Femur (tissue), 1 donor: Measurements from ENCODE around the gene CABP7.

Experiments used
- DNase-seq: peaks from one replicate; pipeline ENCODE4 v3.0.0-alpha.2; 2017

CABP7 gene

GRCh38 chr22:29726512-29727130 is 6.8 kb downstream of the CABP7 start:
- no peak for DNase-seq

DNA sequence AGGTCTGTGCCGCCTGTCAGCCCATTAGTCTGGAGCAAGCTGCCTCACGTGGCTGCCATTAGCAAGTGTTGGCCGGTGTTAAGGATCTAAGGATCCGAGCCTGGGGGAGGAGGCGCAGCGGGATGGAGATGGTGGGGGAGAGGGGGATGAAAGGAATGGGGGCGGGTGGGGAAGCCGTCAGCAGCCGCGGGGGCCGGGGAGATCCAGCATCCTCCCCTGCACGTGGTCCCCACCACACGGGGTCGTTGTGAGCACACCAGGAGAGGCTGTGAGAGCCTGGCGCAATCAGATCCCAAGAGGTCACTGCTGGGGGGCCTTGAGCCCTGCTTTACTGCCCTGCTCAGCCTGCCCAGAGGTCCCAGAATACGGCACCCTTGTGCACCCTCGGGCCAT is 7.3 kb downstream of the CABP7 start:
- no peak for DNase-seq

GRCh38 chr22:29729161-29729560 is 9.4 kb downstream of the CABP7 start:
- no peak for DNase-seq

GRCh38 chr22:29731058-29731850 is 11.5 kb downstream of the CABP7 start:
- DNase-seq: no peak

DNA sequence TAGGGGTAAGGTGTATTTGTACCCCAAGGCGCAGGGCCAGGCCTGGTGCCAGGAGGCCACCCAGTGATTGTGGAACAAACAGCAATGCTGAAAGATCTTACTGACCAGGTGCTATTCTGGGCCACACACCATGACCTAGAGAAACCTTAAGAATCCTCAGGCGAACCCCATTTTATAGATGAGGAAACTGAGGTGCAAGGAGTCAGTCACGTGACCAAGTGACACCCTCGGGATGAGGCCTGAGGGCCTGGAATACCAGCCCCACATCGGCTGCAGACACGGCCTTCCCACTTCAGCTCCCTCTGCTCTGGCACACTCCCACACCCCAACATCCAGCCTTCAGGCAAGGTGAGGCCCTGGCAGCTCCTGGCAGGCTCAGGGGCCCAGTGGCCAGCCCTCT is 13.1 kb downstream of the CABP7 start:
- no peak for DNase-seq

DNA sequence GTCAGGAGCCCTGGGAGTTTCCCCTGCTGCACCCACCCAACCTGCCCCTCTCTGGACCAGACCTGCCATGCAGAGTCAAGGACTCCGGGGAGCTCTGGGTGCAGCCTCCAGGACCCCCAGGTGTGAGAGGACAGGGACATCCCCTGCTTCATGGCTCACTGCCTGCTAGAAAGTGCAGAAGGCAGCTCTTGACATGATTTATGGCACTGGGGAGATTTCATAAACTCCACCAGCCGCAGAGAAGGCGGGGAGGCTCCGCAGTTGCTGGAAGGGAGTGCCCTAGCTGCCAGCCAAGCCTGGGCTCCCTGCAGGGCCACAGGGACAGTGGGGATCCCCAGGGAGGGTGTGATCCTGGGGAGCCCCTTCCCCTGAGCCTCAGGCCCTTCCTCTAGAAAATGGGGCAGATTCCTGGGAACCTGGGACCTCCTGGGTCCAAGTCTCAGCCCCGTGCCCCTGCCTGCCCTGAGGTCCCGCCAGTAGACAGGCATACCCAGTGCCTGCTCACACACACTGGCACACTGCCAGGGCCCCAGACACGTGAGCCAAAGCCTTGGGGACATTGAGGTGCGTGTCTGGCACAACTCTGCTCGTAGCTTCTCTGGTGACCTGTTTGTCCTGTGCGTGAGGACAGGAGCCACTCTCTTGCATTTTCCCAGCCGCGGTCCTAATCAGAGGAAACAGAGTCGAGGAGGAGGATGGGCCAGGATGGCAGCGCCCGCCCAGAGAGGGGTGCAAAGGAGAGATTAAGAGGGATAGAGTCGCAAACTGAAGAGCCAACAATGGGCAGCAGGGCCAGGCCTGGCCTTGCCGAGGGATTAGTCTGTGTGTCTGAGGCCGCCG is 13.8 kb downstream of the CABP7 start:
- DNase-seq: no peak

- no peak for DNase-seq
Observed at GRCh38 chr22:29734406-29734805, 14.6 kb downstream of the CABP7 start.

GRCh38 chr22:29734838-29735237 is 15.0 kb downstream of the CABP7 start:
- DNase-seq: no peak

GRCh38 chr22:29735416-29735815 is 15.6 kb downstream of the CABP7 start:
- DNase-seq: no peak

GRCh38 chr22:29737251-29738117 is 17.7 kb downstream of the CABP7 start:
- peak; percentile 73 for DNase-seq

DNA sequence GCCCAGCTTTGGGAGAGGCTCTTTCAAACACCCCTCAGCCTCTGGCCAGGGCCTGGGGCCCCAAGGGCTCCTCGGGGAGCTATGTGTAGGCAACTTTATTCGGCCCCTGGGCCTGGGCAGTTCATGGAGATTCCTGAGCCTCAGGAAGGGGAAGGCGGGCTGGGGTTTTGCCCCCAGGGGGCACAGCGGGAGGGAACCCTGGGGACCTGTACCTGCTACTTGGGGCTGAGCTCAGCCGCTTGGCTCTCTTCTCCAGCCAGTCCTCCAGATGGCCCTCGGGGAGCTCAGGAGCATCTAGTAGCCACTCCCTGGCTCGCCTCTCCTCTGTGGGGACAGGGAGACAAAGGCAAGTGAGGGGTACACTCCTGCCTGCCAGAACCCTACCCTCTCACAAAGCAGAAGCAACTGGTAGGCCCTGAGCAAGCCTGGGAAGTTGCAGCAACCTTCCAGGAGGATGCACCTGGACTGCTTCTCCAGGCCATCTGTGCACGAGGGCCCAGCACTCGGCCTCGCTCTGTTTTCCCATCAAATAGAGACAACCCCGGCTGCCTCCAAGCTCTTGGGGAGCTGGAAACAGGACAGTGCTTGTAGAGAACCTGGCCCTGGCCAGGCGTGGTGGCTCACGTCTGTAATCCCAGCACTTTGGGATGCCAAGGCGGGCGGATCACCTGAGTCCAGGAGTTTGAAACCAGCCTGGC is 18.5 kb downstream of the CABP7 start:
- no peak for DNase-seq

DNA sequence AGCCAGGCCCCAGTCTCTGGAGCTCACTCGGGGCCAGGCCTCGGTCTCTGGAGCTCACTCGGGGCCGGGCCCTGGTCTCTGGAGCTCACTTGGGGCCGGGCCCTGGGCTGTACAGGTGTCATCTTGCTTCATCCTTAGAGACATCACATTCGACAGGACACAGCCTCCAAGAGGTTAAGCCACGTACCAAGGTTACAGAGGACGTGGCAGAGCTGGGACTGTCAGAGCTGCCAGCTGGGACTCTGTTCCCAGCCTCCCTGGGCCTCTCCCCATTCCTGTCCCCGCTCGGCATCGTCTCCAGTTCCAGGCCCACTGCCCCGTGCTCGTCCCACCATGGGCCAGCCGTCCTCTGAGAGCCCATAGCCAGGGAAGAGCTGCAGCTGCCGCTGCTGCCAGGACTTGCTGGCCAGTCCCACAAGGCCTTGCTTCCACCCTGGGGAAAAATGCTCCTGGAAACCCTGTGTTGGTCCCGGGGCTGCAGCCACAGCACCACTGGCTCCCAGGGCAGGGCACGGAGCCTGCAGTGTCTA is 19.6 kb downstream of the CABP7 start:
- no peak for DNase-seq

GRCh38 chr22:29740216-29740615 is 20.4 kb downstream of the CABP7 start:
- no peak for DNase-seq

DNA sequence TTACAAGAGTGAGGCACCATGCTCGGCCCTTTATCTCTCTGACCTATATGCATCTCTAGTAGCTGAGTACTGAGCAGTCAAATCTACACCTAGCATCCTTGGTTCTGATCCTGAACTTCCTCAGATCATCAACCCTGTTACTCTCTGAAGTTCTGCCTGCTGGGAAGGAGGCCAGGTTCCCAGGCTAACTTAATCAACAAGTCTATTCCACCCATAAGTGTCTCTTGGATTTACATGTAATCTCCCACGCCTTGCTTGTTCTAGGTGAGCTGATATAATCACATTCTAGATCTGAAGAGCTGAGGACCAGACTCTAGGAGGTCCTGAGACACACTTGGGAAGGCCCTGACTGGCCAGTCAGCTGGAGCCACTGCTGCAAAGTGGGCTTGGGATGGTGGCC is 22.1 kb downstream of the CABP7 start:
- no peak for DNase-seq

GRCh38 chr22:29742326-29742725 is 22.5 kb downstream of the CABP7 start:
- DNase-seq: no peak

GRCh38 chr22:29744902-29745301 is 25.1 kb downstream of the CABP7 start:
- peak; percentile 70 for DNase-seq

- no peak for DNase-seq
Observed at GRCh38 chr22:29747832-29748231, 28.0 kb downstream of the CABP7 start.

GRCh38 chr22:29748248-29748893 is 28.6 kb downstream of the CABP7 start:
- DNase-seq: no peak

- DNase-seq: no peak
Observed at GRCh38 chr22:29750029-29750428, 30.2 kb downstream of the CABP7 start.

DNA sequence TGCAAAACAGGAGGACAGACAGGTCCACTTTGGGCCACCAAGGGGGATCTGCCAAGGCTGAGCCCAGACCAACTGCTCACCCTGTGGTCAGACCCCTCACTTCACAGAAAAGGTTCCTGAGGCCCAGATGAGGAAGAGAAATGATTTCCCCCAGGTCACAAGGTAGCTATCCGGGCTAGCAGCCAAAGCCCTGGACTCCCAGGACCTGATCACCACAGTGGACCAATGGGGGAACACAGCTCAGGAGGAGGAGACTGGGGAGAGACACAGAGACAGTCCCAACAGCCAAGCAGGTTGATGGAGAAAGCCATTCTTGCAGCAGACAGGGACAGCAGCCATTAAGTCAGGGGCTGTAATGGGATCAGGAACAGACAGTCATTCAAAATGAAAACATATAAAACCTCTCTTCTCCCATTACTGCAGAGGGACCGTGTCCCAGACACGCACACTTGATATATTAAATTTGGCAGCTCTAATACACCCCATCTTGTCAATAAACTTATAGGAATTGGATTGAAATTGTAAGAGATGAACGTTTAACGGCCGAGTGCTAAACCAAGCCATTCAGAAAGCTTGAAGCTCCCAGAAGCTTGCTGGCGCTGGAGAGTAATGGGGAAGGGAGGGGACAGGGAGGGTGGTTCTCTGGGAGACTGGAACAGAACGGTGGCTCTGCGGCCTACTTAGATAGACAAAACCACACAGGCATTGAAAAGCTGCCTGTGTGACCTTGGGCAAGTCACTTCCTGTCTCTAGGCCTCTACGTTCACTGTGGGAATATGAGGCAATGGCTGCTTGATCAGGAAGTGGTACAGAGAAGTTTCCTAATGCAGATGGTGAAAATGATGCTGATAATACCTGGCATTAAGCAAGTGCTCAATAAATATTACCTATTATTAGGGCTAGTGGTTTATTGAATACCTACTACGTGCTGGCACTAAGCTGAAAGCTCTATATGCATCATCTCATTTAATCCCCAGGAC is 31.0 kb downstream of the CABP7 start:
- no peak for DNase-seq
